Activated T-helper 1 cell treated with anti-CD3 and anti-CD28 coated beads, Interleukin-2, amount 50 U/mL, for 16 hours (primary cell): ENCODE data around the gene TWF2.

Experiments used
- DNase-seq, 2 donors: peaks; one replicate each; pipeline ENCODE4 v3.0.0-alpha.2; 2020; ENCODE audit warnings: low read depth in 1 of 2, low spot score in 1 of 2

TWF2 gene

DNA sequence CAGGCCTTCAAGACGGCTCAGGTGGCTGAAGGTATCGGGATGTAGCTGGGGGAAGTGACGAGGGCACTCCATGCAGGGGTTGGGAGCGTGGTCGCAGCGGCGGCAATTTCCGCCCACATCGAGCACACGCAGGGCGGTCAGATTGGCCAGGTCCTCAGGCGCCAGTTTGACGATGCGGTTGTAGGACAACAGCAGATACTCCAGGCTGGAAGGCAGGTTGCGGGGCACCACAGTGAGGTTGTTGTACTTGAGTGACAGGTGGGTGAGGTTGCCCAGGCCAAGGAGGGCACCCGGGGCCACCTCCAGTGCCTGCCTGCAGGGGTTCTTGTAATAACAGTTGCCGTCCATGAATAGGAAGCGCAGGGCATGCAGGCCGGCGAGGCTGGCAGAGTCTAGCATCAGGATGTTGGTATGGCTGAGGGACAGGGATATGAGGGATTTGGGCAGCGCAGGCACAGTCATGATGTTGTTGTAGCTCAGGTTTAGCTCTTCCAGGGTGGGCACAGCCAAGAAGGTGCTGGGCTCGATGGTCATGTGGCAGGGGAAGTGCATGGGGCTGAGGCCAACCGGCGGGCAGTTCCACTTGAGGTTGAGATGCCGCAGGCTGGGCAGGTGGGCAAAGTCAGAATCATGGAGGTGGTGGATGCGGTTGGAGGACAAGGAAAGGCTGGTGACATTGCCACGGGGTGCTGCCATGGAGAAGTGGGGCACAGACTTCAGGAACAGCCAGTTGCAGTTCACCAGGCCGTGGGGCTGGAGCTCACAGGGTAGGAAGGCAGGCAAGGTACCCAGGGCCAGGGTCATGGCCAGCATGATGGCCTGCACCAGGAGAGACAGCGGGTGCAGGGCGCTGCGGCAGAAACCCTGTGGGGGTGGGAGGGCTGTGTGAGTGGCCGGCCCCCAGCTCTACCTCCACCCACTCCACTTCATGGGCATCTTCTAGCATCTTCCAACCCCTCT lies 15.2 kb downstream of the TWF2 start:
- DNase-seq = no peak

DNA sequence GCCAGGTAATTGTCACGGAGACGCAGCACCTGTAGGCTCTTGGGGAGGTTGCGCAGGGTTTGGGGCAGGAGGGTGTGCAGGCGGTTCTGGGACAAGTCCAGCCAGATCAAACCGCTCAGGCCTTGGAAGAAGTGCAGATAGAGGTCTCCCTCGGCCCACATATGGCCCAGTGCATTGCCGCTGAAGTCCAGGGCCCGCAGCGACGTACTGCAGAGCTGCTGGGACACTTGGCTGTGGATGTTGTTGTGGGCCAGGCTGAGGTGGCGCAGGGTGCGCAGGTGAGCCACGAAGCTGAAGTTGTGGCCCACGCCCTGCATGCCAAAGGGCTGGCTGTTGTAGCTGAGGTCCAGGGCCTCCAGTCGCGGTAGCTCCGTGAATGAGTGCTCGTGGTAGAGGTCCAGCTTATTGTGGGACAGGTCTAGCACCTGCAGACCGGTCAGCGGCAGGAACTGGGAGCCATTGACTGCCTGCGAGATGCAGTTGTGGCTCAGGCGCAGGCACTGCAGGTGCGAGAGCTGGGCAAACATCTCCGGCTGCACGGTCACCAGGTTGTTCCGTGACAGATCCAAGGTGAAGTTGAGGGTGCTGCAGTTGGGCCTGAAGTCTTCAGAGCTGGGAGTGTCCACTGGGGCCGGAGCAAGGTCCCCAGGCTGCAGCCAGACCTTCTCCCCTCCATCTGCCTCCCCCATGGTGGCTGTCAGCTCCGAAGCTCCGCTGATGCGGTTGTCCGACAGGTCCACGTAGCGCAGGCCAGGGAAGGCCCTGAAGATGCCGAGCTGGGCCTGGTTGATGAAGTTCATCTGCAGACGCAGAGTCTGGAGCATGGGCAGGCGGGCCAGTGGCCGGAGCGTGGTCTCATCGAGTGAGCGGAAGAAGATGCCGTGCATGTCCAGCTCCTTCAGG lies 16.4 kb downstream of the TWF2 start:
- no peak for DNase-seq

DNA sequence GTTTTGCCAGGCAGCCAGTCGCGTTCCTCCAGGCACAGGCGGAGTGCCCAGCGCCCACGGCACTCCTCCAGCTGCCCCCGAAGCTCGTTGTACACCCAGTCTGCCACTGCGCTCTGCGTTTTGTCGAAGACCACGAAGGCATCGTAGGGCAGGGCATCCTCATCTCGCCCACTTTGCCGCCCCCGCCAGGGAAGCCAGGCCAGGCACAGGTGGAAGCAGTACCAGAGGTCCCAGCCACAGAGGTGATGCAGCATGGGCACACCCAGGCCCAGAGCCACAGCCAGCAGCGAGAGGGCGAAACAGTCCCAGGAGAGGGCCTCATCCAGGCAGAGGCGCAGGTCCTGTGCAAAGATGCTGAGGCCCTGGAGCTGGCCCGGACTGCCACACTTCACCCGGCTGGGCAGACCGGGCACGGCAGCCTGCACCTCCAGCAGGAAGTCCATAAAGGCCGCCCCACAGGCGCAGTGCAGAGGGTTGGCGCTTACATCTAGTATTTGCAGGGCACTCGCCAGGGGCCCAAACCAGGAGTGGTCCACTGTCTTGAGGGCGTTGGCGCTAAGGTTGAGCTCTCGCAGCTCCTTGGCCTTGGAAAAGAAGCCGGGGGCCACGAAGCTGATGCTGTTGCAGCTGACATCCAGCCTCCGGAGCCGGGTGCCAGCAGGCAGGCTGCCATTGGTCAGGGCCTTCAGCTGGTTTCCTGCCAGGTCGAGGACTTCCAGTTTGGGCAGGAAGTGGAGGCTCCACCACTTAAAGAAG lies 17.2 kb downstream of the TWF2 start:
- DNase-seq = peak in 1 of 2 donors; percentile 48

DNA sequence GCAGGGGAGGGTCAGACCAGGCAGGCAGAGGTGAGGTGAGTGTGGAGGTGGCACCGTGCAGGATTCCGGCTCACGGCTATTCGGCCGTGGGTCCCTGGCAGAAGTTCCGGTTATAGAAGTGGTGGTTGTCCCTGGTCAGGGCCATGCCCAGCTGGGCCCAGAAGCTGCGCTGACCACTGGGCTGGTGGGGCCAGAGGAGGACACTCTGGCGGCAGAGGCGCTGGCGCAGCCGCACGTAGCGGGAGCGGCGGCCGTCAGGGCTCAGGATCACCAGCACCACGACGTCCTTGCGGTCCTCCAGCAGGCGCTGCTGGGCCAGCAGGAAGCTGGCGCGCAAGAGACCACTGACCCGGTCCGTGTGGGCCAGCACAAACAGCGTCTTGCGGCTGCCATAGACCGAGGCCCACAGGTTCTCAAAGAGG lies 17.8 kb downstream of the TWF2 start:
- DNase-seq = no peak

DNA sequence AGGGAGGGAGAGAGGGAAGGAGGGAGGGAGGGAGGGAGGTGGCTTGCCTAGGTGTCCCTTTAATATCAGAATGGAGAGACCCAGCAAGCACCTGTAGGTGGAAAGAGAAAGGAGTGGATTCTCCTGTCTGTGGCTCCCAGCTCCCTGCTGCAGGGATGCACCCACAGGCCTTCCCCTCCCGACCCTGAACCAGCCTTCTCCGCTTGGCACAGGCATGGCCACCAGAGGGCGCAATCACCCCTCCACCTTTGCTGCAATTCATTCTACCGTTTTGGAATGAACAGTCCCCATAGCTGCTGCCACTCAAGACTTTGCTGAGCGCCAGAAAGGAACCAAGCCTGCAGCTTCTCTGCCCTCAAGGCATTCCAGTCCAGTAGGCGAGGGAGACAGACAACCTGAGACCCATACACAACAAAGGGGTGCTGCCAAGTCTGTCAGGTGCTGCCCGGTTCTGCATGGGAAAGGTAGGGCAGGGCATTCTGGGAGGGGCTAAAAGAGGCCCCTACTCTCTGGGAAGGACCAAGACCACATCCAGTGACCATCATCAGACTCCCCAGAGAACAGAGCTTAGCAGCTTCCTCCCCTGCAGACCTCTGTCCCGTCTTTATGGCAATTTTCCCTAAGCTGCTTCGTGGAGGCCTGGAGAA lies 18.5 kb downstream of the TWF2 start:
- peak; percentile 78 to 88 for DNase-seq

DNA sequence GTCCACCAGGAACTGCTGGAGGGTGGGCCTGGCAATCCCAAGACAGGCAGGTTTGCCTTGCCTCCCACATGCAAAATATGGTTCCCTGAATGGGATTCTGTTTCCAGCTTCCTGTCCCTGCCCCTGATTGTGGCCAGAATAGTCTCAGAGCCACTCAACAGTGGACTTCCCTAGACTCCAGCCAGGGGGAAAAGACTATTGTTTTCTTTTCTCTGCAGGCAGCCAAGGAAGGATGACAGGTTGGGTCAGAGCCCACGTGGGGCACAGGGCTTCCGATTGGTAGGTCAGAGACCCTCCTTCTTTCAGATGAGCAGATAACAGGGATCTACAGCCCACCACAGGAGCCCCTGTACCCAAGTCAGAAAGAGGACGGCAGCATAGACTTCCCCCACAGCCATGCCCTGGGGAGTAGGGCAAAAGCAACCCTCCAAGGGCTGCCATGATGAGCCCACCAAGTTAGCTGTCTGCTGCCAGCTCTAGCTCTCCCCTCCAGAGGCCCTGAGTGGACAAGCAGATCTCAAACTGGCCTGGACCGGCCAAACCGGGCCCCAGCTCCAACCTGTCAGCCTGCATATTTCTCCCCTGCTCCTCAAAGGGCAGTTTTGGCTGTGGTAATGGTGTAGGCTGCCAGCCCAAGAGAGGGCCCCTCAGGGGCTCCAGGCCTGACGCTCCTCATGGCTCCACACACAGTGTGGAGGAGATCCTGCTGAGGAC lies 19.9 kb downstream of the TWF2 start:
- no peak for DNase-seq

DNA sequence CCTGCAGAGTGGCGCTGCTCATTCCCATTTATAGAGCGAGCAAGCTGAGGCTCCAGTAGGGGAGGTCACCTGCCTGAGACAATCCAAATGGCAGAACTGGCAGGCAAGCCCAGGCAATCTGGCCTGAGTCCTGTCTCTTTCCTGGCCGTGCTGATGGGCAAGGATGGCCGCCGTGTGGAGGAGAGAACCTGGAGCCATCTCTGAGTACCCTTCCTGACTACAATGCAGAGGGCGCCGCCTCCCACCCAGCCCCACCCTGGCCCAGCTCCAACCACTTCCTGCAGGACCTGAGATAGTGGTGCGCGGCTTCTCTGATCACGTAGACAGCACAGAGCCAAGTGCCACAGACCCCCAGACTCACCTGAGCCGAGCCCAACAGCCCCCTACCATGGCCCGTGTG lies 20.5 kb downstream of the TWF2 start:
- DNase-seq = no peak

DNA sequence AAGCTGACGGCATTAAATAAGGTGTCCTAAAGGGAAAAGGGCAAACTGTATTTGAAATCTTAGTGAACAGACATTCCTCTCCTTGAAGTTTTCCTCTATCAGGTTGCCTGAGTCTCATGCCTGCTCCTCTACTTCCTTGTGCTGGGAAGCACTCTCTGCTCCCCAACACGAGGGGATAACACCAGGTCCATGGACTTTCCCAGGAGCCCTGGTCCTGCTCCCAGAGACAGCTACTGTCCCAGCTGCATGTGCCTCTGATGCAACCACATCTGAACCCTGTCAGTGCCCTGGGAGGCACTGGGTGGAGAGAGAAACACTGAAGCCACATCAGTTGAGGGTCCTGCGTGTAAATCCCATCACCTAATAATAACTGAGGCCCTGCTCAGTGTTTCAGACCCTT lies 20.9 kb downstream of the TWF2 start:
- DNase-seq = no peak

DNA sequence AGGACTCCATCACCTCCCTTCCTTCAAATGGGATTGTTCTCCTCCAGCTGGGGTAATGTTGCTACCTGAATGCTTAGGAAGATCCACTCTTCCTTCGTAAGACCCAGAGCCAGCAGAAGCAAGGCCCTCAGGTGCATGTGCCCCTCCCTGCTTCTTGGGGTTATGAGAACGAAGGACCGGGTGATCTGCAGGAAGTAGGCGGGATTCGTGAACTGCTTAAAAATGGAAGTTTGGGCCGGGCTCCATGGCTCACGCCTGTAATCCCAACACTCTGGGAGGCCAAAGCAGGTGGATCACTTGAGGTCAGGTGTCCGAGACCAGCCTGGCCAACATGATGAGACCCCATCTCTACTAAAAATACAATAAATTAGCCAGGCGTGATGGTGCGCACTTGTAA lies 21.6 kb downstream of the TWF2 start:
- DNase-seq = no peak

DNA sequence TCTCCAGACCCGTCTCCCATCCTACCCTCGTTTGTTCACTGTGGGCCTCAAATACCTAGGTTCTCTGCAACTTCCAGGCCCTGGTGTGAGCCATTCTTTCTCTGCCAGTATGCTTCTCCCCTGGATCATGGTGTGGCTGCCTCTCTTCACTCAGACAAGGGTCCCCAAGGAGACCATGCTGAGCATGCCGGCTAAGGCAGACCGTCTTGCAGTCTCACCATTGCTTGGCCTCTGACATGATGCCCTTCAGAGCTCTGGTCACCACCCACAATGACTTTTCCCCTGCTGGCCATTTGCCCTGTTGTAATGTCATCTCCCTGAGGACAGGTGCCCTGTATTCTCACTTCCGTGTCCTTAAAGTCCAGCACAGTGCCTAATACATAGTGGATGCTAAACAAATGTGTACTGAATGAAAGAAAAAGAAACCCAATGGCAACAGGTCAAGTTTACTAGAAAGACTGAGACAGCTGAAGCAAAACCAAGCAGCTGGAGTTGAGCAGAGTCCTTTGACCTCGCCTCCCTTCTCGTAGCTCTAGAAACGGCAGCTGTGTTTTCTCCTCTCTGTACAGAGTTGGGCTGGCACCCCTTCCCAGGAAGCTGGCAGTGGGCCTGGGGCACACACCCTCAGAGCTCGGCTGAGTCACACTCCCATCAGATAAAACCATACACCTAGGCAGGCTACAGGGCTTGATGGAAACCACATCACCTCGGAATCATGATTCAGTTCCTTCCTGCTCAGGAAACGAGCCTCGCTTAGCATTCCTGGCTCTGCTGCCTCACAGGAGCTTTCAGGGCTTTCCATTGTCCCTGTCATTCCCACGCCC lies 22.2 kb downstream of the TWF2 start:
- peak in 1 of 2 donors; percentile 47 for DNase-seq

DNA sequence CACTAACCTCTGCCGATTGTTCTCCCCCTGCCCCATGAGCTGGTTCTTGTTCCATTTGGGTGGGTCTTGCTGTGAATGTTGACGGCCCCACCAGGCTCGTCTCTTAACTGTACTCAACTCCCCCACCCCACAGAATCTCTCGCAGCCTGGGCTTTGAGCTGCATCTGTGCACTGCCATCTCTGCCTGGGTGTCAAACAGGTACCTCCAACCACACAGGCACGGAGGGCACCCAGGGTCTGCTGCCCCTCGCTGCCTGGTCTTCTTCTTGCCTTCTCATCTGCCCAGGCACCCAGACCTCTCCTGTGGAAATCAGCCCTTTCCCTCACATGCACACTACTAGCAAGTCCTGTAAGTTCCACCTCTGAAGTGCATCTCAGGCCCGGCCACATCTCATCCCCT lies 23.6 kb downstream of the TWF2 start:
- no peak for DNase-seq

DNA sequence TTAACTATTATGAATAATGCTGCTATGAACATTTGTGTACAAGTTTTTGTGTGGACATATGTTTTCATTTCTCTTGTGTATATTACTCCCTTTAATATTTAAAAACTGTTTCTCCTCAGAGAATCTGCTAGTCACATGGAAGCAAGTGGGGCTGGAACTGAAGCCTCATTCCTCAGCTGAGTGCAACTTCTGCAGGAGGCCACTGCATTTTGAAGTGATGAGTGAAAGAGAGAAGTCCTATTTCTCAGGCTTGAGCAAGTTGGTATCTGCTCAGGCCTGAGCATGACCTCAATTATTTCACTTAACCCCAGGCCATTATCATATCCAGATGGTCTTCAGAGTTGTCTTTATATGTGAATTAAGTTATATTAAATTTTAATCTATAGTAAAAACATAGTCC lies 25.1 kb downstream of the TWF2 start:
- DNase-seq = no peak

DNA sequence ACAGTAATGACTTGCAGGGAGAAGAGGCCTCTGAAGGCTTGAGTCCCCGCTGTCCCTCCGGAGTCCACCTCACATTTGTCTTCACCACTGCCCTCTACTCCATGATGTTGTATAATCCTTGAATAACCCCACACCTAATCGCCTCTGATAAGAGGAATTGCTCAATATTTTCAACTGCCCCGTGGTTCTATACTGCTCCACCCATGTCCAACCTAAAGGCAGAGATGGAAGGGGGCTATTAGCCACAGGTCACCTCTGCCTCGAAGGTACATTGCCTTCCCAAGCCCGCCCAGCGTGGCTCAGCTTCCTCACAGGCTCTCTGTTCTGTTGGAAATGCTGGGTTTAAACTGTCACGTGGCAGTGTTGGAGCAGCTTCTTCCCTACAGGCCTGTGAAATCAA lies 26.0 kb downstream of the TWF2 start:
- no peak for DNase-seq

DNA sequence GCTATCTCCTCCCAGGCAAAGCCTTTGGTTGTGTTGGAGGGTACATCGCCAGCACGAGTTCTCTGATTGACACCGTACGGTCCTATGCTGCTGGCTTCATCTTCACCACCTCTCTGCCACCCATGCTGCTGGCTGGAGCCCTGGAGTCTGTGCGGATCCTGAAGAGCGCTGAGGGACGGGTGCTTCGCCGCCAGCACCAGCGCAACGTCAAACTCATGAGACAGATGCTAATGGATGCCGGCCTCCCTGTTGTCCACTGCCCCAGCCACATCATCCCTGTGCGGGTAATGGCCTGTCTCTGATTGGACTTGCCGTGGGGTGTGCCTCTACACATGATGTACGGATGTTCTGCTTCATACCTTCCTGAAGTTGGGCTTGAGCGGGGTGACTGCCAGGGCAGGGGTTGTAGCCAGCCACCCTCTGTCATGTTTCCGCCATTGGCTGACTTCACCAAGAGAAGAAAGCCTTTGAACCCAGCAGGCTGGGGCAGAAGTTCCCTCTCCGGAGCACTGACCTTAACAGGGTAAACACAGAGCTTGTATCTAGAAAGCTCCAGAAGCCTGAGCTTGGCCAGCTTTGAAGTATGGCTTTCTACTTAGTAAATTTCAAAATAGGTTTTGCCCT lies 27.6 kb downstream of the TWF2 start:
- DNase-seq = no peak

DNA sequence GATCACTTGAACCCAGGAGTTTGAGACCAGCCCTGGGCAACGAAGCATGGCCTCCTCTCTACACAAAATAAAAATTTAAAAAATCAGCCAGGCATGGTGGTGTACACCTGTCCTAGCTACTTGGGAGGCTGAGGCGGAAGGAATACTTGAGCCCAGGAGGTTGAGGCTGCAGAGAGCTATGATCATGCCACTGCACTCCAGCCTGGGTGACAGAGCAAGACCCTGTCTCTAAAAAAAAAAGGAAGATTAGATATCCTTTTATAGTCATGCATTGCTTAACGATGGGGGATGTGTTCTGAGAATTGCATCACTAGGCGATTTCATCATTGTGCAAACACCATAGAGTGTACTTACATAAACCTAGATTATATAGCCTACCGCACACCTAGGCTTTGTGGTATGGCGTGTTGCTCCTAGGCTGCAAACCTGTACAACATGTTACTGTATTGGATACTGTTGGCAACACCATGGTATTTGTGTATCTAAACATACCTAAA lies 28.4 kb downstream of the TWF2 start:
- no peak for DNase-seq

DNA sequence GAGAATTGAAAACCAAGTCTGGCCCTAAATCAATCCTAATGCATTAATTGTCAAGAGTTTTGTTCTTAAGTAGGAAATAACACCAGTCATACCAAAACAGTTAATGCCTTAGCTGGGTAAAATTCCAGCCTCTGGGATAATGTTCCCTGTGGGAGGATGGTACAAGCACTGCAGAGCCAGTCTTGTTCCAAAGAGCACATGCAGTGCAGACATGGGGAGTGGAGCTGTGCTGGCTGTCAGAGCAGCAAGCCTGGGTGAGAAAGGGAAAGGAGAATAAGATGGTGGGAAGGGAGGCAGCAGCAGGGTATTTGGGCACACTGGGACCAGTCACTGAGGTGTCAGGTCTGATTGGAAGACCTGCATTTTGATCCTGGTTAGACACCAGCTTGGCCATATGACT lies 28.9 kb downstream of the TWF2 start:
- no peak for DNase-seq

DNA sequence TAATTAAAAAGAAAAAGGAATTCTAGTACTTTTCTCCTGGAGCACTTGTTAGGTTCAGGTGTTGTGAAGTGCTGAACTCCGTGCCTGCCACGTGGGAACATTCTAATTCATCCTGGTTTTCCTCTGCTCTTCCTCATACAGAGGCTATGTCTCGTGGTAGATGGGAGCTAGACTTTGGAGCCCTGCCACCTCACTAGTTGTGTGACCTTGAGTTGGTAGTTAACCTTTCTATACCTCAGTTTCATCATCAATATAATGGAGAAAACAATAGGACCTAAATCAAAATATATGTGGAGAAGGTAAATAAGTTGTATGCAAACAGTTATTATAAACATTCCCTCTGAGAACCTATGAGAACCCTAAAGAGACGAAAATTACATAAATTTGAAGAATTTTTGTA lies 30.4 kb downstream of the TWF2 start:
- DNase-seq = no peak

DNA sequence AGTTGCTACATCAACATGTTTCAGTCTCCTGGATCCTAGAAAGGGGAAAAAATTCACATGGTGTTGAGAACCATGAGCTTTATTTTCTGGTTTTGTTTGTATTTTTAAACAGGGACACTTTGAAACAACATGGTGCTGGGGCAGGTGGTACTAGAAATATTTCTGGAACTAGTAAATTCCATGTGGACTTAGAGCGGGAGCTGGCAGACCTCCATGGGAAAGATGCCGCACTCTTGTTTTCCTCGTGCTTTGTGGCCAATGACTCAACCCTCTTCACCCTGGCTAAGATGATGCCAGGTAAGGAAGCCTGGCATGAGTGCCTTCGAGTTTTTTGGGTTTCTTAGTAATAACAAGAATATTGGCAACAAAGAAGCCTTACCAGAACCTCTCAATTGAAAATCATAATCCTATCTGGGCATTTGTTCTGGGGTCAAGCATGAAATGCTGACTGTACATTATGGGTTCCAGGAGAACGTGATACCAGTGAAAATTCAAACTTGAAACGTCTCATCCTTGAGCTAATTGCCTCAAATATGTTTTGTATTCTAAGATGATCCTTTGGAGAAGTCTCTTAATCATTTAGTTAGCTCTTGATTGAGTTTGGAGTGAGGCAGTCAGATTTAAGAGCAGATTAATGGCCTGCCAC lies 33.1 kb downstream of the TWF2 start:
- DNase-seq = no peak
